Medulla oblongata (tissue), 1 donor: ENCODE data around the gene FAM13C.
"Not testable (repeated sequence)": the region's sequence is repeated elsewhere in the genome, so short reads cannot be mapped to it uniquely, and the experiment has no call there.

ENCODE experiments used
- DNase-seq: peaks from one replicate; pipeline ENCODE4 v3.0.0-alpha.2; 2015; ENCODE audit errors: extremely low spot score

FAM13C gene

GRCh38 chr10:59234816-59235429, 127.4 kb downstream of the FAM13C start:
- peak; percentile 65 for DNase-seq

DNA sequence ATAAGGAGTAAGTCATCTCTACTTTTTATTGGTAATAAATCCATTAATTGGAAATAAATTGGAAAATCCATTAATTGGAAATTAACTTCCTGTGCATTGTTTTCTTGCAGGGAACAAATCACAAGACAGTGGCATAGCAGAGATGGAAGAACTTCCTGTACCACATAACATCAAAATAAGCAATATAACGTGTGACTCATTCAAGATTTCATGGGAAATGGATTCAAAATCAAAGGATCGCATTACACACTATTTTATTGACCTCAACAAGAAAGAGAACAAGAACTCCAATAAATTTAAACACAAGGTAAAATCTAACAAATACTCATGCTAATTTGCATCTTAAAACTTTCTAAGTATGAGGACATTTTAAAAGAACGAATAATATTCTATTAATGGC, 128.2 kb downstream of the FAM13C start:
- DNase-seq: no peak

DNA sequence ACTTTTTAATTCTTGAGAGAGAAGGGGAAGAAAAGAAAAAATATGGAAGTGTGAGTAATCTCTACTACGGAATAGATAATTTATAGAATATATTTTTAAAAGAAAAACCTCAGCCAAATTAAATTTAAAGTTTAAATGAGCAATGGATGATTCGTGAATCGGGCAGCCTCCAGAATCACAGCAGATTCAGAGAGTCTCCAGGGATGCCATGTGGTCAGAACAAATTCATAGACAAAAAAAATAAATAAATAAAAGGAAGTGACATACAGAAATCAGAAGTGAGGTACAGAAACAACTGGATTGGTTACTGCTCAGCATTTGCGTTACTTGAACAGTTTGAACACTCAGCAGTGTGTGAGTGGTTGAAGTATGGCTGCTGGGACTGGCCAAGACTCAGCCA, 132.9 kb downstream of the FAM13C start:
- no peak for DNase-seq

DNA sequence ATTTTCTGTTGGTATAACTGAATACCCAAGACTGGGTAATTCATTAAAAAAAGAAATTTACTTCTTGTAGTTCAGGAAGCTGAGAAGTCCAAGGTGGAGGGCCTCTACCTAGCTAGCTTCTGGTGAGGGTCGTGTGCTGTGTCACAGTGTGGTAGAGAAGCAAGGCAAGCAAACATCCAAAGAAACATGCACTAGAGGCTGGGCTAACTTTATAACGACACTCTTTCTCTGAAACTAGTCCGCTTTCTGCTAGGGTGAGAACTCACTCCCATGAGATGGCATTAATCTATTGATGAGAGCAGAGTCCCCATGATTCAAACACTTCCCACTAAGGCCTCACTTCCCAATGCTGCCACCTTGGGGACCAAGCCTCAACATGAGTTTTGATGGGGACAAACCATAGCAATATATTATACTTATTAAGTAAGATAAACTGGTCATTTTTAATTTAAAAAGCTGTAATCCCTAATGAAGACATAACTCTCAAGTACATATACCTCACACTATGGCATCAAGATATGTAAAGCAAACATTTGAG, 135.1 kb downstream of the FAM13C start:
- peak; percentile 48 for DNase-seq

GRCh38 chr10:59225211-59225610, 137.1 kb downstream of the FAM13C start:
- DNase-seq: no peak

GRCh38 chr10:59223597-59223996, 138.8 kb downstream of the FAM13C start:
- DNase-seq: not testable (repeated sequence)

DNA sequence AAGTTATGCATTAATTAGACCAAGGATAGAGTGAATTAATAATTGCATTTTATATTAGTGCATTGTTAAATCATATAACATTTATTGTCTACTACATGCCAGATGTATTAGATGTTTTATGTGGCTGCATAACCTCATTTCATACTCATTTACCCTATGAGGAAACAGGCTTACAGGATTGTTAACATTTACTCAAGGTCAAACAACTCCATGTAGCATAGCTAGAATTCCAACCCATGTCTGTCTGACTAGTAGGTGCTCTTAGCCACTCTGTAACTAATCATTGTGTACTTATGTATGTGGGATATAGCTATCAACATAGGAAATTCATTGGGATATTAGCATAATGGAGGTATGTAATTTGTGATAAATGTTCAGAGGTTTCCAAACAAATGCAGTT, 139.6 kb downstream of the FAM13C start:
- DNase-seq: no peak

DNA sequence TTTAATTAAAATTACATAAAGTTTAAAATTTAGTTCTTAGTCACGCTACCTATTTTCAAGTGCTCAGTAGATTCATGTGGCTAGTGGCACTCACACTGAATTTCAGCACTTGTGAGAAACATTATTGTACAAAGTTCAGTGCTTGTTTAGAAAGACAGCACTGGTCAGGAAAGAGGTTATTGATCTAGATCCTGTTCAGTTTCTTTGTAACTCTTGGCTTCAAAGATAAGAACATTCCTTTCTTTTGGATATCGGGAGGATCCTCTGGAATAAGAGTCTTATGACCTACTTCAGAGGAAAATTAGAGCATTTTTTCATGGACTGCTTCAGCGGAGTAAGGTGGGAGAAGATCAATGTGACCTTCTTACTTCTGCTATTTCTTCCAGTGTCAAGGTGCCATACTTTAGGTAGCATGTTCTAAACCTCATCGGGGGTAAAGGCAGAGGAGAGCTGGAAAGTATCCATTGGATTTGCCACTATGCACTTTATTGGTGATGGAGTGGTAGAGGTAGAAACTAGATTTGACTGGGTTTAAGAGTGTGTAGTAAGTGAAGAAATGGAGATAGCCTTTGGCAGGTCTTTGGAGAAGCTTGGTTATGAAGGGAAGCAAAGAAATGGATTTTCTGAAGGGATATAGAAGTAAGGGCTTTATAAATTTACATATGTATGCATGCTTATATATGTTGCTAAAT, 146.0 kb downstream of the FAM13C start:
- no peak for DNase-seq

DNA sequence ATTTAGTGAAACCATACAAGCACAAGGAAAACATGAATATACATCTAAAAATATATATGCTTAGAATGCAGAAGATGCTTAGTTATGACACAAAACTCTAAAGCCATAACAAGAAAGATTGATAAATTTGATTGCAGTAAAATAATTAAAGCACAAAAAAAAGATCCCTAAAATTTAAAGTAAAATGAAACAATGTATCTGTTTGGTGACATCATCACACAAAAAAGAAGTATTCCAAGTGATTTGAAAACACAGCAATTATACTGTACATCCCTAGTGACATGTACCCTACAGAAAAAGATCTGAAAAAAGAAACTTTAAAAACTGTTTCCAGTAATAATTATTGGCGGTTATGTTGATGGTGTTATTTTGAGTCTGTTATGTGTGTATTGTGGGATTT, 148.2 kb downstream of the FAM13C start:
- no peak for DNase-seq

- no peak for DNase-seq
These were observed 150.0 kb downstream of the FAM13C start for GRCh38 chr10:59212301-59212798.

DNA sequence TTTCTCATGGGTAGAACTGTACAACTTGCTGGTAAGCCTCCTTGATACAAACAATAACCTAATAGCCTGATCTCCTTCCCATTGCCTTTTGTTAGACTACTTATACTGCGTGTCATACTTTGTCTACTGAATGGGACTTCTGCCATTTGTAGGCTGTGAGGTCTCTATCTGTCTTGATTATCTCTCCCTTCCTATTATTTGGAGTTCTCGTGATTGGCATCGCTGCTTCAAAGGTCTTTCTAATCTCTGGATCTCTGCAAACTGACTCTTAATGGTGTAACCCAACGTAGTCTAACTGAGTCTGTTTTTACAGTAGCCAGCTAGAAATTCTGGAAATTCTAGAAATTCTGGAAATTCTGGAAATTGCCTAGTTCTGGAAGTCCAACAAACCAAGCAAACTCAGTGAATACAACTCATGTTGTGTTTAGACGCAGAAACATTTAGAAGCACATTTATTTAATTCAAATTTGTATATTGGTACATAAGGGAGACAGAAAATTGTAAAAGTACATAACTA, 156.1 kb downstream of the FAM13C start:
- no peak for DNase-seq
